Activated T-helper 1 cell treated with Interleukin-2 at 50 U/mL for 16 hours (primary cell): ENCODE measurements around the gene COTL1.
A peak's percentile ranks its signal among the peaks of the same experiment; 100 is the strongest.
"Not testable (repeated sequence)": the region's sequence is repeated elsewhere in the genome, so short reads cannot be mapped to it uniquely, and the experiment has no call there.

Source experiments
- DNase-seq: peaks from one replicate; pipeline ENCODE4 v3.0.0-alpha.2; 2020; ENCODE audit warnings: low read depth

Gene COTL1

GRCh38 chr16:84528322-84528721 lies 89.6 kb downstream of the COTL1 start:
- DNase-seq: no peak

- DNase-seq: no peak
Measured at GRCh38 chr16:84527532-84528269, 90.2 kb downstream of the COTL1 start.

GRCh38 chr16:84526794-84527531 lies 90.9 kb downstream of the COTL1 start:
- DNase-seq: no peak

- not testable (repeated sequence) for DNase-seq
Measured at GRCh38 chr16:84524941-84525581, 92.8 kb downstream of the COTL1 start.

- no peak for DNase-seq
Measured at GRCh38 chr16:84524346-84524920, 93.4 kb downstream of the COTL1 start.

- DNase-seq: no peak
Measured at GRCh38 chr16:84521497-84521770, 96.4 kb downstream of the COTL1 start.

- no peak for DNase-seq
Measured at GRCh38 chr16:84520725-84521496, 97.0 kb downstream of the COTL1 start.

- DNase-seq: no peak
Measured at GRCh38 chr16:84519855-84520254, 98.0 kb downstream of the COTL1 start.

- peak; percentile 48 for DNase-seq
Measured at GRCh38 chr16:84518804-84519341, 99.0 kb downstream of the COTL1 start.

GRCh38 chr16:84518220-84518619 lies 99.7 kb downstream of the COTL1 start:
- DNase-seq: not testable (repeated sequence)

- no peak for DNase-seq
Measured at GRCh38 chr16:84517366-84517765, 100.5 kb downstream of the COTL1 start.
